ENCODE results near the gene SKOR2.

Gene SKOR2

DNA sequence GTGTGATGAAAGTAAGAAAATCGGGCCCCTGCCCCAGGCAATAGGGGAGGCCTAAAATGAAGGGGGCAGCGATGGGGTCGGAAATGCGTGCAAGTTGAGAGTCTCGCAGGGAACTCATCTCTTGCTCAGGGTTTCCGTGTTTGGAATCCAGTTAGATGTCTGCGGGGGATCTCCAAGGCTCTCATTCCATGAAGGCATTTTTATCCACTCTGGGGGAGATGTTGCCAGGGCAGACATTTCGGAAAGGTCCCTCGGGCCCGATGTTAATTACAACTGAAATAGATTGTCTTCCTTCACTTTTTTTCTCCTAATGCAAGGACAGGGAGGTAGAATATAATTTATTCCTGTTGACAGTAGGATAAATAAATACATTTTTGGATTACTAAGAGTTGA is 12.8 kb upstream of the SKOR2 start:
- no peak for DNase-seq (ENCODE audit: low read depth)
- TF ChIP-seq, protein P1, sequence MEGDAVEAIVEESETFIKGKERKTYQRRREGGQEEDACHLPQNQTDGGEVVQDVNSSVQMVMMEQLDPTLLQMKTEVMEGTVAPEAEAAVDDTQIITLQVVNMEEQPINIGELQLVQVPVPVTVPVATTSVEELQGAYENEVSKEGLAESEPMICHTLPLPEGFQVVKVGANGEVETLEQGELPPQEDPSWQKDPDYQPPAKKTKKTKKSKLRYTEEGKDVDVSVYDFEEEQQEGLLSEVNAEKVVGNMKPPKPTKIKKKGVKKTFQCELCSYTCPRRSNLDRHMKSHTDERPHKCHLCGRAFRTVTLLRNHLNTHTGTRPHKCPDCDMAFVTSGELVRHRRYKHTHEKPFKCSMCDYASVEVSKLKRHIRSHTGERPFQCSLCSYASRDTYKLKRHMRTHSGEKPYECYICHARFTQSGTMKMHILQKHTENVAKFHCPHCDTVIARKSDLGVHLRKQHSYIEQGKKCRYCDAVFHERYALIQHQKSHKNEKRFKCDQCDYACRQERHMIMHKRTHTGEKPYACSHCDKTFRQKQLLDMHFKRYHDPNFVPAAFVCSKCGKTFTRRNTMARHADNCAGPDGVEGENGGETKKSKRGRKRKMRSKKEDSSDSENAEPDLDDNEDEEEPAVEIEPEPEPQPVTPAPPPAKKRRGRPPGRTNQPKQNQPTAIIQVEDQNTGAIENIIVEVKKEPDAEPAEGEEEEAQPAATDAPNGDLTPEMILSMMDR (IDR thresholded peaks at IDR 0.05; ENCODE audit: control insufficient read depth, insufficient read depth, low read depth, low read length, missing control alignments), result no peak
- peak overlapping the region; percentile 50 for H3K4me3 ChIP-seq (ENCODE audit: control insufficient read depth, low read depth, low read length)

DNA sequence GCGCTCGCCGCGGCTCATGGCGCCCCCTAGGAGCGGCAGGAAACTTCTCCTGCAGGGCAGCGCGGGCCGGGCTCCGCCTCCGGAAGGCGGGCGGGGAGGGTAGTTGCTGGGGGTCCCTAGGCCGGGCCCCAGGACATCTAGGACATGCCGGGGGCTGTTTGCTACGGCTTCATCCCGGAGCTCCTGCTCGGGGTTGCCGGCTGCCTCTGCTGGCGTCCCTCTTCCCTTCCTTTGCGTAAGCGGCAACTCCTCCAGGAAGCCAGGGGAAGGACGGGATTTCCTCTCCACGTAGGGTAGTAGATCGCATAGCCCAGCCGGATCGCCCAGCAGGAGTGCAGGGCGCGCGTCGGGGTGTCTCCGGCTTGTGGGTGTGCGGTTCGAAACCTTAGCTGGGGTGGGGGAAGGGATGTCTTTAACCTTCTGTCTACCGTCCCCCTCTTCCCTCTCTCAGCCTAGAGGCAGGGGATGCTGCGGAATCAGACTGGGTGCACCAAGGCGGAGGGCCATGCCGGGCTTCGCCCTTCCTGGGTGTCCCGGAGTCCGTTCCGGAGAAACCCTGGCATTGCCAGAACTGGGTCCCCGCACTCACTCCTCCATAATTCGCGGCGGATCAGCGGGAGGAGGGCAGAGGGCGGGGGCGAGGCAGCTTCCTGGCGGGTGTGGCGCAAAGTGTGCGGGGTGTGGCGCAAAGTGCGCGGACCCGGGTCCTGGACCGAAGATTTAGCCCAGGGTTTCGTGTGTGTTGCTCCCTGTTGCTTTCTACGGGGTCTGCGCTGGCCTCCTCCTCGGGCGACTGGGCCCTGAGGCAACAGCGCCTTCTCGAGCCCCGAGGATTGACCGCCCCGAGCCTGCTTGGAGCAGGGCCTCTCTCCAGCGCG is 12.2 kb upstream of the SKOR2 start:
- peak overlapping the region; percentile 50 for H3K4me3 ChIP-seq (ENCODE audit: control insufficient read depth, low read depth, low read length)
- no peak for DNase-seq (ENCODE audit: low read depth)
- TF ChIP-seq, protein P1 (IDR thresholded peaks at IDR 0.05; ENCODE audit: control insufficient read depth, insufficient read depth, low read depth, low read length, missing control alignments), result peak; percentile 44

DNA sequence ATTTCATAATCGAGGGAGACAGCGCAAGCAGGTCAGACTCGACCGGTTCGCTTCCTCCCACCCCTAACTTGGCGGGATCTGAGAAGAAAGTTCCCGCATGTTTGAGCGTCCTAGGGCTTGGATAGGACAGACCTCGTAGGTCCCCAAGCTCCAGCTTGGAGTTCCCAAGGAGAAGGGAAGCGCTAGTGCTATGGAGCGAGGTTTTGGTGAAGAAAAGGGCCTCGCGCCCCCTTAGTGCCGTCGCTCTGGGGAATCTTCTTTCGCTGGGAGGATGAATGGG is 11.6 kb upstream of the SKOR2 start:
- TF ChIP-seq, protein P1 (IDR thresholded peaks at IDR 0.05; ENCODE audit: control insufficient read depth, insufficient read depth, low read depth, low read length, missing control alignments), result no peak
- no peak overlapping the region for H3K4me3 ChIP-seq (ENCODE audit: control insufficient read depth, low read depth, low read length)

DNA sequence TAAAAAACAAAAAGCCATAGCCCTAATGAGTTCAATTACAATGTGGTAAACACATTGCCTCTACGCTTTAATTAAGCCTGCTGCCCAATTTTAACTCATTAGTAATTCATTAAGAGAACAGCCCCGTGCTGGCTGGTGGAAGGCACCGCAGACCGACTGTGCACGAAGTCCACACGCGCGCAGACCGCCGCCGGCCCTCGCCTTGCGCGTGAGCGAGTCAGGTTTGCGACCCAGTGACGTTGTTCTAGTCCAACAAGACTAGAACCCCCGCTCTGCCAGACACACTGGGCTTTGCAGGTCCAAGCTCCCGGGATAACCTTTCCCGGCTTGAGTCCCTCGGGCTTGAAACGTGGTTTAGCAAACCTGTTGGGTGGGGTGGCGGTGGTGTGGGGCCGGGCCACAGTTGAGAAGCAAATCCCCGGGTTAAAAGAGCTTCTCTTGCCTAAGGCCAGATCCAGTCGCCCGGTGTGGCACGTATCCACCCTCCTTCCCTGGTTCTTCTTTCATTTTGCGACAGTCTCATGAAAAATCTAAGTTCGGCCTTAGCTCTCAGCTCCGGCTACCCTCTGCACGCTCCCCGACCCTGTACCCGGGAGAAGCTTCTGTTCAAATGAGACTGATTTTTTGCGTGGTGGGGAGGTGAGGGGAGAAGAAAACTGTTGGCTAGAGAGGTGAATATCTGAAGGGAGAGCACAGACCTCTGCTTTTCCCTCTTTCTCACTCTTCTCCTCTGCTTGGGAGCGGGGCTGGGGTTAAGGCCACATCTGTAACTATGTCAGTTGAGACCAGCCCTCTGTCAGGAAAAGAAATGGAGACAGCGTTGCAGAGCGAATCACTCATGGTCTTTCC is 11.1 kb upstream of the SKOR2 start:
- H3K4me3 ChIP-seq (ENCODE audit: control insufficient read depth, low read depth, low read length), result no peak overlapping the region
- DNase-seq (ENCODE audit: low read depth), result no peak

More for the DNA sequence above, 11.6 kb upstream of the SKOR2 start:
- no peak for DNase-seq (ENCODE audit: low read depth)

DNA sequence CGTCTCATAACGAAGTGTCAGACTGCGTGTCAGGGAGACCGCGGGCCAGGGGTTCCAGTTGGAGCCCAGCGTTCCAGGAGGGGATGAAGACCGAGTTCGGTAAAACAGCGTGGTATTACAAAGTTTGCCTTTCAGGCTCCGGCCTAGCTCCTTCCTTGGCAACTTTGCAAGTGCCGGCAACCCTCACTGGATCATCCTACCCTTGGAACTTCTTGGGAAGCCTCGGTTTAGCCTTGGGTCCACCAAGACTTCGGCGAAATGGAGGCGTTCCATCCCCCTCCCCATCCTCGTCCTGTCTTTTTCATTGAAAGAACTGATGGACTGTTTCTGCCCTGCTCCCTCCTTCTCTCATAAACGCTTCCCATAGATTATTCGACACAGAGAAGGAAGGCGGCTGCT is 10.4 kb upstream of the SKOR2 start:
- no peak overlapping the region for H3K4me3 ChIP-seq (ENCODE audit: control insufficient read depth, low read depth, low read length)
- TF ChIP-seq, protein P1 (IDR thresholded peaks at IDR 0.05; ENCODE audit: control insufficient read depth, insufficient read depth, low read depth, low read length, missing control alignments), result no peak
- no peak for DNase-seq (ENCODE audit: low read depth)

More for the DNA sequence above, 11.1 kb upstream of the SKOR2 start:
- TF ChIP-seq, protein P1 (IDR thresholded peaks at IDR 0.05; ENCODE audit: control insufficient read depth, insufficient read depth, low read depth, low read length, missing control alignments), result no peak

DNA sequence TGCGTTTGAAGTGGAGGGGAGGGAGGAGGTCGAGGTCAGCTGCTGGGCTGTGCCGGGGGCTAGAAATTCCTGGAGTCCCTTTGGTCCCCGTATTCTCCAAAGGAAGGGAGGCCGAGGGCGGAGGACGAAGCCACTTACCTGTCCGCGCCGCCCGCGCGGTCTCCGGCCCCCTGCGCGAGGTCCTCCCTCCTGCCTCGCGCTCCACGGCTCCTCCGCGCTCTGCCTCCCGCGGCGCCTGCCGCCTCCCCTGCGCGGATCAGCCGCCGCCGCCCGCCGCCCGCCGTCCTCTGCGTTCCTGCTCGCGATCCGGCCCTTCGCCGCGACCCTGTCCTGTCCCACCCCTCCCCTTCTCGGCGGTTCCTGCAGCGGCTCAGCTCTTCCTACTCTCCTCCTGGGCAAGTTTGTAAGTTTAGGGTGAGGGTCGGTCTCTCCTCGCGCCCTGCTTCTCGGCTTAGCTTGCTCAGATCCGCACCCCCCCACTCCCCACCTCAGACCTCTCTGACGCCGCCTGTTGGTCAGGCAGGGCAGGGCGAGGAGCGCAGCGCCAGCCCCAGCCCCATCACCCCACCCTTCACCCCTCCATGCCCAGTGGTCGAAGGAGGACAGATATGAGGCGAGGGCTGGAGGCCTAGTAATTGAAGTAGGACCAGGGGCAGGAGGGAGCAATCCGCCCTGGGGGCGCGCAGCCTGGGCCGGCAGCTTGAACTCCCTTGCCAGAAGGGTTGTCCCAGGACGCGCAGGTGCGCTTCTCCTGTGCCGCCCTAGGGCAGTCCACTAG is 9.7 kb upstream of the SKOR2 start:
- no peak overlapping the region for H3K4me3 ChIP-seq (ENCODE audit: control insufficient read depth, low read depth, low read length)
- DNase-seq (ENCODE audit: low read depth), result no peak
- TF ChIP-seq, protein P1 (IDR thresholded peaks at IDR 0.05; ENCODE audit: control insufficient read depth, insufficient read depth, low read depth, low read length, missing control alignments), result peak; percentile 12
